Measurements from ENCODE around the gene ARHGEF26.

The ARHGEF26 gene

GRCh38 chr3:154235330-154235729, 114.1 kb downstream of the ARHGEF26 start:
- no peaks in the 10 kb centered on the region for H3K36me3 ChIP-seq (ENCODE audit: control insufficient read depth, insufficient read depth, low read length)
- no peak overlapping the region for H3K4me3 ChIP-seq (ENCODE audit: insufficient read depth, low read depth, low read length, poor library complexity, severe bottlenecking)
- no peak for DNase-seq
- H3K27me3 ChIP-seq (replicated peaks; ENCODE audit: control insufficient read depth, insufficient read depth, low read length, poor library complexity, severe bottlenecking), result no peaks in the 10 kb centered on the region
- H3K9me3 ChIP-seq (ENCODE audit: control insufficient read depth, low read length), result no peaks in the 10 kb centered on the region
- no peaks in the 10 kb centered on the region for H3K4me1 ChIP-seq (ENCODE audit: control insufficient read depth, insufficient read depth, low read length, poor library complexity, severe bottlenecking)
- H3K27ac ChIP-seq (ENCODE audit: insufficient read depth, low read length, poor library complexity, severe bottlenecking), result no peak overlapping the region

GRCh38 chr3:154236331-154236730, 115.1 kb downstream of the ARHGEF26 start:
- Histone ChIP-seq H3K4me3 (ENCODE audit: insufficient read depth, low read depth, low read length, poor library complexity, severe bottlenecking) (no peak overlapping the region), H3K4me1 (ENCODE audit: control insufficient read depth, insufficient read depth, low read length, poor library complexity, severe bottlenecking) (no peaks in the 10 kb centered on the region), H3K27me3 (replicated peaks; ENCODE audit: control insufficient read depth, insufficient read depth, low read length, poor library complexity, severe bottlenecking) (no peaks in the 10 kb centered on the region), H3K27ac (ENCODE audit: insufficient read depth, low read length, poor library complexity, severe bottlenecking) (no peak overlapping the region), H3K36me3 (ENCODE audit: control insufficient read depth, insufficient read depth, low read length) (no peaks in the 10 kb centered on the region), H3K9me3 (ENCODE audit: control insufficient read depth, low read length) (no peaks in the 10 kb centered on the region)
- DNase-seq, result no peak

- DNase-seq, result no peak
- Histone ChIP-seq H3K27me3 (replicated peaks; ENCODE audit: control insufficient read depth, insufficient read depth, low read length, poor library complexity, severe bottlenecking) (no peaks in the 10 kb centered on the region), H3K36me3 (ENCODE audit: control insufficient read depth, insufficient read depth, low read length) (no peaks in the 10 kb centered on the region), H3K27ac (ENCODE audit: insufficient read depth, low read length, poor library complexity, severe bottlenecking) (no peak overlapping the region), H3K9me3 (ENCODE audit: control insufficient read depth, low read length) (no peaks in the 10 kb centered on the region), H3K4me1 (ENCODE audit: control insufficient read depth, insufficient read depth, low read length, poor library complexity, severe bottlenecking) (no peaks in the 10 kb centered on the region), H3K4me3 (ENCODE audit: insufficient read depth, low read depth, low read length, poor library complexity, severe bottlenecking) (no peak overlapping the region)
Observed at GRCh38 chr3:154240235-154240634, 119.0 kb downstream of the ARHGEF26 start.

- H3K36me3 ChIP-seq (ENCODE audit: control insufficient read depth, insufficient read depth, low read length), result no peaks in the 10 kb centered on the region
- DNase-seq, result no peak
- no peaks in the 10 kb centered on the region for H3K27me3 ChIP-seq (replicated peaks; ENCODE audit: control insufficient read depth, insufficient read depth, low read length, poor library complexity, severe bottlenecking)
- H3K4me1 ChIP-seq (ENCODE audit: control insufficient read depth, insufficient read depth, low read length, poor library complexity, severe bottlenecking), result no peaks in the 10 kb centered on the region
- no peak overlapping the region for H3K27ac ChIP-seq (ENCODE audit: insufficient read depth, low read length, poor library complexity, severe bottlenecking)
- H3K9me3 ChIP-seq (ENCODE audit: control insufficient read depth, low read length), result no peaks in the 10 kb centered on the region
- H3K4me3 ChIP-seq (ENCODE audit: insufficient read depth, low read depth, low read length, poor library complexity, severe bottlenecking), result no peak overlapping the region
Observed at GRCh38 chr3:154241496-154241895, 120.3 kb downstream of the ARHGEF26 start.

- H3K27ac ChIP-seq (ENCODE audit: insufficient read depth, low read length, poor library complexity, severe bottlenecking), result no peak overlapping the region
Observed at GRCh38 chr3:154242766-154243165, 121.6 kb downstream of the ARHGEF26 start.

GRCh38 chr3:154243353-154243752, 122.2 kb downstream of the ARHGEF26 start:
- no peak overlapping the region for H3K27ac ChIP-seq (ENCODE audit: insufficient read depth, low read length, poor library complexity, severe bottlenecking)
- H3K4me1 ChIP-seq (ENCODE audit: control insufficient read depth, insufficient read depth, low read length, poor library complexity, severe bottlenecking), result no peaks in the 10 kb centered on the region
- H3K9me3 ChIP-seq (ENCODE audit: control insufficient read depth, low read length), result no peaks in the 10 kb centered on the region
- DNase-seq, result no peak
- no peaks in the 10 kb centered on the region for H3K27me3 ChIP-seq (replicated peaks; ENCODE audit: control insufficient read depth, insufficient read depth, low read length, poor library complexity, severe bottlenecking)
- no peak overlapping the region for H3K4me3 ChIP-seq (ENCODE audit: insufficient read depth, low read depth, low read length, poor library complexity, severe bottlenecking)
- no peaks in the 10 kb centered on the region for H3K36me3 ChIP-seq (ENCODE audit: control insufficient read depth, insufficient read depth, low read length)

More at GRCh38 chr3:154242766-154243165, 121.6 kb downstream of the ARHGEF26 start:
- H3K4me3 ChIP-seq (ENCODE audit: insufficient read depth, low read depth, low read length, poor library complexity, severe bottlenecking), result no peak overlapping the region
- no peaks in the 10 kb centered on the region for H3K36me3 ChIP-seq (ENCODE audit: control insufficient read depth, insufficient read depth, low read length)
- no peaks in the 10 kb centered on the region for H3K27me3 ChIP-seq (replicated peaks; ENCODE audit: control insufficient read depth, insufficient read depth, low read length, poor library complexity, severe bottlenecking)
- no peaks in the 10 kb centered on the region for H3K4me1 ChIP-seq (ENCODE audit: control insufficient read depth, insufficient read depth, low read length, poor library complexity, severe bottlenecking)
- no peaks in the 10 kb centered on the region for H3K9me3 ChIP-seq (ENCODE audit: control insufficient read depth, low read length)
- DNase-seq, result no peak

- Histone ChIP-seq H3K4me3 (ENCODE audit: insufficient read depth, low read depth, low read length, poor library complexity, severe bottlenecking) (no peak overlapping the region), H3K9me3 (ENCODE audit: control insufficient read depth, low read length) (no peaks in the 10 kb centered on the region), H3K36me3 (ENCODE audit: control insufficient read depth, insufficient read depth, low read length) (no peaks in the 10 kb centered on the region), H3K27me3 (replicated peaks; ENCODE audit: control insufficient read depth, insufficient read depth, low read length, poor library complexity, severe bottlenecking) (no peaks in the 10 kb centered on the region), H3K4me1 (ENCODE audit: control insufficient read depth, insufficient read depth, low read length, poor library complexity, severe bottlenecking) (no peaks in the 10 kb centered on the region), H3K27ac (ENCODE audit: insufficient read depth, low read length, poor library complexity, severe bottlenecking) (no peak overlapping the region)
- DNase-seq, result no peak
Observed at GRCh38 chr3:154244644-154245043, 123.5 kb downstream of the ARHGEF26 start.

GRCh38 chr3:154247806-154248415, 126.7 kb downstream of the ARHGEF26 start:
- no peak overlapping the region for H3K27ac ChIP-seq (ENCODE audit: insufficient read depth, low read length, poor library complexity, severe bottlenecking)
- no peak for DNase-seq
- no peaks in the 10 kb centered on the region for H3K36me3 ChIP-seq (ENCODE audit: control insufficient read depth, insufficient read depth, low read length)
- H3K27me3 ChIP-seq (replicated peaks; ENCODE audit: control insufficient read depth, insufficient read depth, low read length, poor library complexity, severe bottlenecking), result no peaks in the 10 kb centered on the region
- no peak overlapping the region for H3K4me3 ChIP-seq (ENCODE audit: insufficient read depth, low read depth, low read length, poor library complexity, severe bottlenecking)
- H3K9me3 ChIP-seq (ENCODE audit: control insufficient read depth, low read length), result no peaks in the 10 kb centered on the region
- no peaks in the 10 kb centered on the region for H3K4me1 ChIP-seq (ENCODE audit: control insufficient read depth, insufficient read depth, low read length, poor library complexity, severe bottlenecking)

GRCh38 chr3:154250291-154250690, 129.1 kb downstream of the ARHGEF26 start:
- no peak overlapping the region for H3K27ac ChIP-seq (ENCODE audit: insufficient read depth, low read length, poor library complexity, severe bottlenecking)
- H3K4me1 ChIP-seq (ENCODE audit: control insufficient read depth, insufficient read depth, low read length, poor library complexity, severe bottlenecking), result no peaks in the 10 kb centered on the region
- no peak for DNase-seq
- no peak overlapping the region for H3K4me3 ChIP-seq (ENCODE audit: insufficient read depth, low read depth, low read length, poor library complexity, severe bottlenecking)
- no peaks in the 10 kb centered on the region for H3K27me3 ChIP-seq (replicated peaks; ENCODE audit: control insufficient read depth, insufficient read depth, low read length, poor library complexity, severe bottlenecking)
- no peaks in the 10 kb centered on the region for H3K36me3 ChIP-seq (ENCODE audit: control insufficient read depth, insufficient read depth, low read length)
- no peaks in the 10 kb centered on the region for H3K9me3 ChIP-seq (ENCODE audit: control insufficient read depth, low read length)

GRCh38 chr3:154251610-154252009, 130.4 kb downstream of the ARHGEF26 start:
- H3K27me3 ChIP-seq (replicated peaks; ENCODE audit: control insufficient read depth, insufficient read depth, low read length, poor library complexity, severe bottlenecking), result no peaks in the 10 kb centered on the region
- no peak overlapping the region for H3K27ac ChIP-seq (ENCODE audit: insufficient read depth, low read length, poor library complexity, severe bottlenecking)
- H3K4me3 ChIP-seq (ENCODE audit: insufficient read depth, low read depth, low read length, poor library complexity, severe bottlenecking), result no peak overlapping the region
- H3K36me3 ChIP-seq (ENCODE audit: control insufficient read depth, insufficient read depth, low read length), result peaks cover 3% of the 10 kb centered on the region
- no peaks in the 10 kb centered on the region for H3K4me1 ChIP-seq (ENCODE audit: control insufficient read depth, insufficient read depth, low read length, poor library complexity, severe bottlenecking)
- H3K9me3 ChIP-seq (ENCODE audit: control insufficient read depth, low read length), result no peaks in the 10 kb centered on the region
- DNase-seq, result no peak
